H1 (cell line): ENCODE results near the gene C14orf119. TPM values are rescaled to one million over a fixed set of nuclear protein-coding genes. Genes with fewer than 3 reads are reported as not detected.
A peak's percentile ranks its signal among the peaks of the same experiment; 100 is the strongest.

Source experiments
- CTCF ChIA-PET: fragments of 300-600 bp; sonication (Branson Sonifier 250); formaldehyde crosslinking; loops from one replicate; lab custom pipeline; 2021; ENCODE audit not compliant: partially characterized antibody; lab: Charles Lee
- POLR2A ChIA-PET: fragments of 300-600 bp; sonication (Branson Sonifier 250); formaldehyde crosslinking; loops from one replicate; lab custom pipeline; 2021; ENCODE audit warnings: inconsistent platforms; ENCODE audit not compliant: partially characterized antibody; lab: Charles Lee
- DNase-seq, 2 experiments: peaks; one replicate each; pipeline versions ENCODE4 v3.0.0 to v3.0.0-alpha.2; 2010 to 2022; ENCODE audit warnings: low spot score in 2 of 2, low read depth in 1 of 2, mixed read lengths in 1 of 2
- FAIRE-seq: peaks from 2 replicates; lab custom pipeline; 2011; peaks lifted over from hg19 to GRCh38; lab: Jason Lieb, UNC
- H2AFZ ChIP-seq: 2 replicates; pipeline ENCODE4 v1.8.1; 2012; ENCODE audit warnings: low read length, inconsistent platforms
- H2AK5ac ChIP-seq: 2 replicates; pipeline ENCODE4 v1.6.1; 2013; ENCODE audit warnings: low read depth, low read length
- H2BK120ac ChIP-seq: replicated peaks from 2 replicates; pipeline ENCODE3; 2013; ENCODE audit warnings: low read depth, low read length, inconsistent platforms
- H2BK12ac ChIP-seq: 2 replicates; pipeline ENCODE4 v1.6.1; 2013; ENCODE audit warnings: low read depth, low read length
- H2BK15ac ChIP-seq: 2 replicates; pipeline ENCODE4 v1.6.1; 2013; ENCODE audit warnings: low read length
- H2BK20ac ChIP-seq: 2 replicates; pipeline ENCODE4 v1.6.1; 2013; ENCODE audit warnings: low read length
- H2BK5ac ChIP-seq: 2 replicates; pipeline ENCODE4 v1.6.1; 2013; ENCODE audit warnings: low read depth, low read length
- H3K14ac ChIP-seq: 2 replicates; pipeline ENCODE4 v1.6.1; 2013; ENCODE audit warnings: inconsistent platforms; ENCODE audit not compliant: insufficient read length
- H3K18ac ChIP-seq: 2 replicates; pipeline ENCODE4 v1.6.1; 2013; ENCODE audit warnings: low read length; ENCODE audit errors: extremely low read depth
- H3K23ac ChIP-seq: 2 replicates; pipeline ENCODE4 v1.6.1; 2013; ENCODE audit warnings: inconsistent platforms; ENCODE audit not compliant: insufficient read length
- H3K23me2 ChIP-seq: 2 replicates; pipeline ENCODE4 v1.6.1; 2013; ENCODE audit warnings: low read depth, low read length
- H3K27ac ChIP-seq: 2 replicates; pipeline ENCODE4 v1.6.1; 2011; ENCODE audit warnings: low read depth, low read length, inconsistent platforms
- H3K27me3 ChIP-seq, 4 experiments: replicated peaks in 1 of 4; 1 replicate in 1 of 4; 2 replicates in 3 of 4; pipeline versions ENCODE4 v1.6.1 to v1.8.1; 2011 to 2013; ENCODE audit warnings: low read length in 3 of 4, mild to moderate bottlenecking in 3 of 4, inconsistent platforms in 2 of 4, mixed read lengths in 2 of 4, moderate library complexity in 1 of 4; ENCODE audit not compliant: control insufficient read depth in 3 of 4, insufficient read depth in 3 of 4; ENCODE audit errors: extremely low read depth in 1 of 4
- H3K36me3 ChIP-seq, 4 experiments: 2 replicates each; pipeline versions ENCODE4 v1.6.1 to v1.8.1; 2011 to 2013; ENCODE audit warnings: mild to moderate bottlenecking in 4 of 4, low read length in 3 of 4, moderate library complexity in 2 of 4, control low read depth in 1 of 4, inconsistent platforms in 1 of 4; ENCODE audit not compliant: insufficient read depth in 4 of 4, control insufficient read depth in 2 of 4
- H3K4ac ChIP-seq: replicated peaks from 2 replicates; pipeline ENCODE3; 2013; ENCODE audit warnings: low read length, low read depth, mixed read lengths, inconsistent platforms; ENCODE audit not compliant: insufficient read length
- H3K4me1 ChIP-seq, 4 experiments: replicated peaks in 1 of 4; 1 replicate in 1 of 4; 2 replicates in 3 of 4; pipeline versions ENCODE4 v1.6.1 to v1.8.1; 2011 to 2013; ENCODE audit warnings: low read length in 3 of 4, inconsistent platforms in 2 of 4, mixed read lengths in 1 of 4; ENCODE audit not compliant: insufficient read depth in 4 of 4, control insufficient read depth in 3 of 4
- H3K4me2 ChIP-seq, 2 experiments: 2 replicates each; pipeline versions ENCODE4 v1.6.1 to v1.8.1; 2011 to 2013; ENCODE audit warnings: low read depth in 2 of 2, low read length in 2 of 2, control low read depth in 1 of 2, inconsistent platforms in 1 of 2, mild to moderate bottlenecking in 1 of 2; ENCODE audit not compliant: insufficient read depth in 1 of 2
- H3K4me3 ChIP-seq, 4 experiments: fragments of 200-600, 300-600 bp in 1 of 4; sonication (generic), shearing (Covaris generic), sonication (Bioruptor Twin) in 1 of 4; 2 replicates each; pipeline versions ENCODE4 v1.5.1 to v1.8.1; 2011 to 2016; ENCODE audit warnings: low read length in 4 of 4, low read depth in 3 of 4, control low read depth in 2 of 4, inconsistent platforms in 2 of 4, mild to moderate bottlenecking in 2 of 4, mixed read lengths in 1 of 4, moderate library complexity in 1 of 4; ENCODE audit not compliant: insufficient read depth in 2 of 4; ENCODE audit errors: extremely low read depth in 1 of 4
- H3K56ac ChIP-seq: replicated peaks from 2 replicates; pipeline ENCODE3; 2013; ENCODE audit warnings: low read depth, mild to moderate bottlenecking, mixed read lengths, low read length, inconsistent platforms; ENCODE audit not compliant: insufficient read length
- H3K79me1 ChIP-seq: 2 replicates; pipeline ENCODE4 v1.6.1; 2013; ENCODE audit warnings: low read depth, low read length, control low read depth
- H3K79me2 ChIP-seq, 2 experiments: 2 replicates each; pipeline versions ENCODE4 v1.6.1 to v1.8.1; 2012 to 2013; ENCODE audit warnings: low read length in 2 of 2, mild to moderate bottlenecking in 2 of 2, inconsistent platforms in 1 of 2; ENCODE audit not compliant: insufficient read depth in 2 of 2, control insufficient read depth in 1 of 2
- H3K9ac ChIP-seq, 4 experiments: replicated peaks in 1 of 4; 1 replicate in 1 of 4; 2 replicates in 3 of 4; pipeline versions ENCODE4 v1.6.1 to v1.8.1; 2011 to 2013; ENCODE audit warnings: low read depth in 3 of 4, low read length in 3 of 4, control low read depth in 2 of 4, mild to moderate bottlenecking in 2 of 4, moderate library complexity in 2 of 4, inconsistent platforms in 1 of 4; ENCODE audit errors: extremely low read depth in 1 of 4
- H3K9me3 ChIP-seq, 2 experiments: 2 replicates each; pipeline versions ENCODE4 v1.6.1 to v1.8.1; 2012 to 2013; ENCODE audit warnings: mild to moderate bottlenecking in 2 of 2, moderate library complexity in 2 of 2, control low read depth in 1 of 2, inconsistent platforms in 1 of 2, low read depth in 1 of 2, low read length in 1 of 2, mixed read lengths in 1 of 2; ENCODE audit not compliant: insufficient read depth in 2 of 2
- H4K20me1 ChIP-seq, 2 experiments: replicated peaks in 1 of 2; 2 replicates each; pipeline versions ENCODE3 to v1.8.1; 2011 to 2013; ENCODE audit warnings: inconsistent platforms in 2 of 2, low read length in 2 of 2, mild to moderate bottlenecking in 1 of 2; ENCODE audit not compliant: insufficient read depth in 2 of 2, control insufficient read depth in 1 of 2
- H4K5ac ChIP-seq: 2 replicates; pipeline ENCODE4 v1.6.1; 2013; ENCODE audit warnings: low read length, low read depth, mixed read lengths, inconsistent platforms; ENCODE audit not compliant: insufficient read length
- H4K8ac ChIP-seq: 2 replicates; pipeline ENCODE4 v1.8.0; 2013; ENCODE audit warnings: mild to moderate bottlenecking, moderate library complexity, low read length, inconsistent platforms; ENCODE audit not compliant: insufficient read depth; ENCODE audit errors: extremely low read depth
- H4K91ac ChIP-seq: replicated peaks from 2 replicates; pipeline ENCODE3; 2013; ENCODE audit warnings: low read length, mixed read lengths, inconsistent platforms; ENCODE audit not compliant: insufficient read length
- BCL11A ChIP-seq, 2 experiments: IDR thresholded peaks; one replicate each; pipeline ENCODE4 v1.6.1; 2011; ENCODE audit warnings: low read depth in 2 of 2, low read length in 2 of 2, mild to moderate bottlenecking in 2 of 2
- BRCA1 ChIP-seq: IDR thresholded peaks from 2 replicates; pipeline ENCODE4 v1.6.1; 2012; ENCODE audit warnings: low read depth, low read length, improper control_type of control experiment
- CBX5 ChIP-seq: fragments of 300-800, 300-1000 bp; sonication (generic); IDR thresholded peaks from 2 replicates; pipeline ENCODE4 v1.7.1; 2016; ENCODE audit warnings: antibody characterized with exemption, low read length, low read depth
- GTF2F1 ChIP-seq: IDR thresholded peaks from 2 replicates; pipeline ENCODE4 v1.6.1; 2012; ENCODE audit warnings: low read depth, low read length, improper control_type of control experiment, borderline replicate concordance
- RBBP5 ChIP-seq: IDR thresholded peaks from 2 replicates; pipeline ENCODE4 v1.7.1; 2012; ENCODE audit warnings: low read depth, mild to moderate bottlenecking, inconsistent platforms, low read length, moderate library complexity, borderline replicate concordance
- RNF2 ChIP-seq: fragments of 200-900, 300-1000 bp; sonication (generic); IDR thresholded peaks from 2 replicates; pipeline ENCODE4 v1.7.1; 2016; ENCODE audit warnings: borderline replicate concordance, low read depth, mild to moderate bottlenecking, antibody characterized with exemption, low read length; ENCODE audit not compliant: poor library complexity, severe bottlenecking; ENCODE audit errors: missing control alignments
- SRF ChIP-seq: IDR thresholded peaks from 2 replicates; pipeline ENCODE4 v1.6.1; 2011; ENCODE audit warnings: mild to moderate bottlenecking, low read depth, low read length, moderate library complexity
- TBP ChIP-seq: IDR thresholded peaks from 2 replicates; pipeline ENCODE4 v1.6.1; 2011; ENCODE audit warnings: low read depth, low read length, improper control_type of control experiment
- TEAD4 ChIP-seq: IDR thresholded peaks from 2 replicates; pipeline ENCODE4 v1.6.1; 2012; ENCODE audit warnings: low read depth, low read length, inconsistent platforms, mixed read lengths
- WGBS, 2 experiments: shearing (Covaris generic) in 1 of 2; methylation state at CpG; one replicate each; pipeline versions ENCODE4 v1.1.6 to v1.1.7; 2013 to 2015; ENCODE audit warnings: low lambda C conversion rate in 2 of 2, mixed read lengths in 2 of 2, inconsistent platforms in 1 of 2, low coverage in 1 of 2, missing lambda C conversion rate in 1 of 2; ENCODE audit not compliant: insufficient replicate concordance in 2 of 2, insufficient coverage in 1 of 2, insufficient read length in 1 of 2; ENCODE audit errors: extremely low coverage in 1 of 2, missing lambda C conversion rate in 1 of 2; 5-methylcytosine and 5-hydroxymethylcytosine counted together
- polyA plus RNA-seq, 7 experiments: library from polyadenylated mRNA; depleted of rRNA in 3 of 7; stranded (reverse) in 5 of 7; unstranded in 2 of 7; fragments of >200 nt in 5 of 7; fragments of 200-250 nt in 2 of 7; gene quantifications; 1 replicate in 5 of 7; 2 replicates in 1 of 7; 4 replicates in 1 of 7; pipeline versions ENCODE4 v1.2.1 to v1.2.3, GENCODE V29; 2011 to 2013; ENCODE audit warnings: missing spikeins in 2 of 7, mixed read lengths in 2 of 7
- total RNA-seq: library from RNA; stranded (reverse); fragmentation: NEBNext Ultra II Directional; extraction: Animal tissue kit (Norgen Biotek cat#: 25700); gene quantifications from 2 replicates; pipeline ENCODE4 v1.2.1, GENCODE V29; 2021
- TF ChIP-seq, protein P1 (sequence below): IDR thresholded peaks from 2 replicates; pipeline ENCODE4 v1.6.1; 2011; ENCODE audit warnings: low read length, improper control_type of control experiment

Gene C14orf119
- total and polyA plus RNA-seq, 2 of the 8 experiments (the other 6 are each of a cell fraction or from before 2014, with no cell fraction given), result 78.1 to 94.0 TPM

GRCh38 chr14:23047751-23048693, 47.3 kb upstream of the C14orf119 start:
- 0 out of 2 replicates have a peak overlapping the region, but pooled peaks have one; percentile 12 for H4K8ac ChIP-seq
- H2BK20ac ChIP-seq, result no peak overlapping the region
- ChIA-PET CTCF (interaction anchor here (0.7 to 29.2 kb wide), 7 partner anchors 8 to 74 kb away, joined by 3 to 785 read pairs (median 5); partner anchors contain the start of gene AJUBA), POLR2A (interaction anchor here (1.2 to 2.4 kb wide), 7 partner anchors 10 to 75 kb away, joined by 3 to 13 read pairs (median 5); partner anchors contain the start of gene PSMB5)
- no peak overlapping the region for H3K4me2 ChIP-seq
- no peak overlapping the region for H3K4ac ChIP-seq
- H3K27ac ChIP-seq, result no peak overlapping the region
- no peak overlapping the region for H2AK5ac ChIP-seq
- peaks cover 0 to 7% (median 0%) of the 10 kb centered on the region in 4 experiments; a peak in 1 of 7 replicates for H3K4me1 ChIP-seq
- no peak overlapping the region for H3K9ac ChIP-seq
- no peaks in the 10 kb centered on the region for H3K79me2 ChIP-seq
- H3K27me3 ChIP-seq, result no peaks in the 10 kb centered on the region
- H2BK15ac ChIP-seq, result no peak overlapping the region
- no peak overlapping the region for H3K14ac ChIP-seq
- H4K91ac ChIP-seq, result no peak overlapping the region
- H3K36me3 ChIP-seq, result peaks cover 0 to 10% (median 3%) of the 10 kb centered on the region in 4 experiments; a peak in 5 of 8 replicates
- no peaks in the 10 kb centered on the region for H3K9me3 ChIP-seq
- H2BK120ac ChIP-seq, result no peak overlapping the region
- 0 out of 2 replicates have a peak overlapping the region, but pooled peaks have one; percentile 39 for H2BK5ac ChIP-seq
- H3K79me1 ChIP-seq, result no peaks in the 10 kb centered on the region; the same call in 1 of the 2 replicates
- WGBS, 2 experiments, result 95% methylated on average over 44 of the region's 85 CpGs; no CpG with 5 or more reads in 1 of the 2 experiments
- H4K5ac ChIP-seq, result no peak overlapping the region
- no peak overlapping the region for H3K4me3 ChIP-seq
- H4K20me1 ChIP-seq, result no peaks in the 10 kb centered on the region
- no peak overlapping the region for H2BK12ac ChIP-seq
- no peak overlapping the region for H3K23ac ChIP-seq
- H2AFZ ChIP-seq, result no peak overlapping the region
- H3K23me2 ChIP-seq, result no peaks in the 10 kb centered on the region
- no peak overlapping the region for H3K18ac ChIP-seq
- no peak overlapping the region for H3K56ac ChIP-seq
- DNase-seq (no peak), FAIRE-seq (no peak)
- TF ChIP-seq CBX5 (no peak), TBP (no peak), RNF2 (no peak), RBBP5 (no peak), GTF2F1 (no peak), TEAD4 (no peak), BRCA1 (no peak), BCL11A (IDR thresholded peaks at IDR 0.05; ENCODE audit: low read depth in 2 of 2, low read length in 2 of 2) (no peak), SRF (no peak)
- TF ChIP-seq, protein P1, sequence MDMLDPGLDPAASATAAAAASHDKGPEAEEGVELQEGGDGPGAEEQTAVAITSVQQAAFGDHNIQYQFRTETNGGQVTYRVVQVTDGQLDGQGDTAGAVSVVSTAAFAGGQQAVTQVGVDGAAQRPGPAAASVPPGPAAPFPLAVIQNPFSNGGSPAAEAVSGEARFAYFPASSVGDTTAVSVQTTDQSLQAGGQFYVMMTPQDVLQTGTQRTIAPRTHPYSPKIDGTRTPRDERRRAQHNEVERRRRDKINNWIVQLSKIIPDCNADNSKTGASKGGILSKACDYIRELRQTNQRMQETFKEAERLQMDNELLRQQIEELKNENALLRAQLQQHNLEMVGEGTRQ, result no peak
